ENCODE data around the gene NPR2.

NPR2 gene

GRCh38 chr9:35834260-35835215 is 43.1 kb downstream of the NPR2 start:
- DNase-seq: no peak

GRCh38 chr9:35835216-35835632 is 43.8 kb downstream of the NPR2 start:
- peak; percentile 13 for DNase-seq

GRCh38 chr9:35835766-35836165 is 44.4 kb downstream of the NPR2 start:
- DNase-seq: no peak

GRCh38 chr9:35836595-35836994 is 45.2 kb downstream of the NPR2 start:
- DNase-seq: no peak

- DNase-seq: no peak
Measured at GRCh38 chr9:35839926-35840325, 48.5 kb downstream of the NPR2 start.

GRCh38 chr9:35840881-35841644 is 49.7 kb downstream of the NPR2 start:
- DNase-seq: no peak

GRCh38 chr9:35841645-35841900 is 50.2 kb downstream of the NPR2 start:
- no peak for DNase-seq

- DNase-seq: no peak
Measured at GRCh38 chr9:35842020-35842745, 50.8 kb downstream of the NPR2 start.

- no peak for DNase-seq
Measured at GRCh38 chr9:35842795-35843194, 51.4 kb downstream of the NPR2 start.

GRCh38 chr9:35844628-35845270 is 53.4 kb downstream of the NPR2 start:
- DNase-seq: no peak

- no peak for DNase-seq
Measured at GRCh38 chr9:35845824-35846771, 54.7 kb downstream of the NPR2 start.

- no peak for DNase-seq
Measured at GRCh38 chr9:35847792-35848572, 56.6 kb downstream of the NPR2 start.

- no peak for DNase-seq
Measured at GRCh38 chr9:35852267-35852815, 61.0 kb downstream of the NPR2 start.

- DNase-seq: no peak
Measured at GRCh38 chr9:35852876-35853865, 61.8 kb downstream of the NPR2 start.

- DNase-seq: no peak
Measured at GRCh38 chr9:35854091-35854762, 62.8 kb downstream of the NPR2 start.

- DNase-seq: no peak
Measured at GRCh38 chr9:35856206-35856605, 64.8 kb downstream of the NPR2 start.

GRCh38 chr9:35856882-35857281 is 65.5 kb downstream of the NPR2 start:
- DNase-seq: no peak

- no peak for DNase-seq
Measured at GRCh38 chr9:35858458-35858857, 67.1 kb downstream of the NPR2 start.

All from NCI-H146 (cell line).